Measurements from ENCODE around the gene ENOX2. TPM values are rescaled to one million over a fixed set of nuclear protein-coding genes. Genes with fewer than 3 reads are reported as not detected.
A peak's percentile ranks its signal among the peaks of the same experiment; 100 is the strongest.

The ENOX2 gene
- total RNA-seq, 2 donors from 2014 or later: 7.3 to 26.2 TPM

GRCh38 chrX:130909469-130910136, 6.6 kb upstream of the ENOX2 start:
- WGBS, 2 experiments (ENCODE audit: insufficient coverage in 1 of 2, insufficient read length in 1 of 2): 82% methylated on average over 2 of the region's 2 CpGs; no CpG with 5 or more reads in 1 of the 2 experiments
- no peaks in the 10 kb centered on the region for H3K36me3 ChIP-seq (ENCODE audit: control insufficient read depth, insufficient read depth, low read length)
- Mint-ChIP-seq H3K4me1 (peaks cover 3% of the 10 kb centered on the region), H3K27ac (no peak overlapping the region), H3K36me3 (ENCODE audit: low read depth) (no peaks in the 10 kb centered on the region), H3K9me3 (no peaks in the 10 kb centered on the region), H3K4me3 (no peak overlapping the region), H3K27me3 (ENCODE audit: insufficient read depth) (no peaks in the 10 kb centered on the region)
- no peak overlapping the region for H3K27ac ChIP-seq (ENCODE audit: low read depth, low read length)
- no peak for DNase-seq
- H3K27me3 ChIP-seq (ENCODE audit: control insufficient read depth, insufficient read depth, low read length, poor library complexity, severe bottlenecking): no peaks in the 10 kb centered on the region
- no peaks in the 10 kb centered on the region for H3K4me1 ChIP-seq (ENCODE audit: control insufficient read depth, insufficient read depth, low read length)
- H3K9me3 ChIP-seq (ENCODE audit: control insufficient read depth, low read length): no peaks in the 10 kb centered on the region
- no peak for TF ChIP-seq CTCF (conservative IDR thresholded peaks at IDR 0.05)
- no peak overlapping the region for H3K9ac ChIP-seq (ENCODE audit: extremely low read depth, low read length, poor library complexity, severe bottlenecking)
- no peak overlapping the region for H3K4me3 ChIP-seq (ENCODE audit: low read length)

GRCh38 chrX:130906776-130907175, 3.8 kb upstream of the ENOX2 start:
- 100% methylated on average over 1 of the region's 1 CpG; no CpG with 5 or more reads in 1 of the 2 experiments for WGBS, 2 experiments (ENCODE audit: insufficient coverage in 1 of 2, insufficient read length in 1 of 2)
- H3K27ac ChIP-seq (ENCODE audit: low read depth, low read length): no peak overlapping the region
- Mint-ChIP-seq H3K4me1 (peaks cover 6% of the 10 kb centered on the region), H3K9me3 (no peaks in the 10 kb centered on the region), H3K4me3 (no peak overlapping the region), H3K27me3 (ENCODE audit: insufficient read depth) (no peaks in the 10 kb centered on the region), H3K36me3 (ENCODE audit: low read depth) (no peaks in the 10 kb centered on the region), H3K27ac (no peak overlapping the region)
- H3K9ac ChIP-seq (ENCODE audit: extremely low read depth, low read length, poor library complexity, severe bottlenecking): no peak overlapping the region
- TF ChIP-seq CTCF (conservative IDR thresholded peaks at IDR 0.05): no peak
- H3K9me3 ChIP-seq (ENCODE audit: control insufficient read depth, low read length): no peaks in the 10 kb centered on the region
- H3K4me3 ChIP-seq (ENCODE audit: low read length): no peak overlapping the region
- H3K36me3 ChIP-seq (ENCODE audit: control insufficient read depth, insufficient read depth, low read length): no peaks in the 10 kb centered on the region
- DNase-seq: no peak
- H3K4me1 ChIP-seq (ENCODE audit: control insufficient read depth, insufficient read depth, low read length): no peaks in the 10 kb centered on the region
- no peaks in the 10 kb centered on the region for H3K27me3 ChIP-seq (ENCODE audit: control insufficient read depth, insufficient read depth, low read length, poor library complexity, severe bottlenecking)

- Histone ChIP-seq H3K9ac (ENCODE audit: extremely low read depth, low read length, poor library complexity, severe bottlenecking) (peak overlapping the region; percentile 44), H3K9me3 (ENCODE audit: control insufficient read depth, low read length) (no peaks in the 10 kb centered on the region), H3K4me1 (ENCODE audit: control insufficient read depth, insufficient read depth, low read length) (no peaks in the 10 kb centered on the region), H3K36me3 (ENCODE audit: control insufficient read depth, insufficient read depth, low read length) (no peaks in the 10 kb centered on the region), H3K4me3 (ENCODE audit: low read length) (peak overlapping the region; percentile 86), H3K27me3 (ENCODE audit: control insufficient read depth, insufficient read depth, low read length, poor library complexity, severe bottlenecking) (no peaks in the 10 kb centered on the region), H3K27ac (ENCODE audit: low read depth, low read length) (peak overlapping the region; percentile 58)
- H3K27me3 Mint-ChIP-seq (ENCODE audit: insufficient read depth): no peaks in the 10 kb centered on the region
- peaks cover 17% of the 10 kb centered on the region for H3K4me1 Mint-ChIP-seq
- no peak for TF ChIP-seq CTCF (conservative IDR thresholded peaks at IDR 0.05)
- peaks cover 4% of the 10 kb centered on the region for H3K36me3 Mint-ChIP-seq (ENCODE audit: low read depth)
- no peak for DNase-seq
- H3K9me3 Mint-ChIP-seq: no peaks in the 10 kb centered on the region
- no peak overlapping the region for H3K4me3 Mint-ChIP-seq
- 0% methylated on average over 2 to 8 of the region's 11 CpGs for WGBS, 2 experiments (ENCODE audit: insufficient coverage in 1 of 2, insufficient read length in 1 of 2)
- H3K27ac Mint-ChIP-seq: no peak overlapping the region
These were observed 595 bp downstream of the ENOX2 start for GRCh38 chrX:130902446-130902782.

All from endodermal cell (in vitro differentiated cells).